HTERT RPE-1 (cell line): ENCODE results near the gene MIS18BP1.
"Not testable (repeated sequence)": the region's sequence is repeated elsewhere in the genome, so short reads cannot be mapped to it uniquely, and the experiment has no call there.

Source experiments
- in situ Hi-C: fragments of 300-500 bp; cut with MboI; formaldehyde crosslinking; loops from 4 replicates; pipeline ENCODE4 v1.14.3; 2020; ENCODE audit warnings: low sequenced_read_pairs

The MIS18BP1 gene

GRCh38 chr14:45253070-45253753 lies at the start of gene MIS18BP1:
Gene MIS18BP1 (minus strand): TSS chr14:45253202. CDS start chr14:45247286, 5,916 bp downstream.
- in situ Hi-C loops = no loop called here

GRCh38 chr14:45298423-45299117 lies 45.6 kb upstream of the MIS18BP1 start:
- in situ Hi-C loops = no loop called here

DNA sequence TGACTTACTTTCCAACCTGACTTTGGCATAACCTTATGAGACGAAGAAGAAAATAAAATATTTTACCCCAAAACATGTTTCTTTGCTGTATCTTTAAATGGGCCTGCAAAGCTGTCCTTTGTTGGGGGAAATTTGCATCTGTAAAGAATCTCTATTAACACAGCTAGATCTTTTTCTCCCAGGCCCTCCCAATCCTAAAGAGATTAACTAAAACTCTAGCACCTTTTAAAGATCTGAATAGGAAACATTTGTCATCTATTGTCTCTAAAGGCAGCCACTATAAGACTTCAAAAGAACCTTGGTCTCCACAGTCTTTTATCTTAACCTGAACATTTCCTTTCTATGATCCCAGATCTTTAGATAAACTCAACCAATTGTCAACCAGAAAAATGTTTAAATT lies 41.8 kb upstream of the MIS18BP1 start:
- in situ Hi-C loops = not testable (repeated sequence)

- in situ Hi-C loops = no loop called here
Observed at GRCh38 chr14:45290547-45290946, 37.5 kb upstream of the MIS18BP1 start.

DNA sequence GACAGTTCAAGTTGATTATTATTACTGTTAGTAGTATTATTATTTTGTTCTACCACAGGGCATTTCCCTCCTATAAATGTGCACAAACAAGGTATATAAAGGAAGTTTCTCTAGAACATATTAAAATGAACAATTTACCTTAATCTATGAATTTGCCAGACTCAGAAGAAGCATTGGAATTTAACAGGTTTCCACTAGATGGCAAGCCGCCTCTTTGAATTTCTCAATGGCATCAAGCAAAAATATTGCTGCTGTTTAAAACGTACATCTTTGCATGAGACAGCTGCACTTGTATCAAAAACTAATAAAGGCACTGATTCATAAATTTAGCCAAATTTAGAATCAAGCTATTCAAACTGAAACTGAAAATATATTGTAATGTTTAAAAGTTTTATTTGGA lies 34.6 kb upstream of the MIS18BP1 start:
- in situ Hi-C loops = no loop called here

GRCh38 chr14:45284802-45285201 lies 31.8 kb upstream of the MIS18BP1 start:
- in situ Hi-C loops = no loop called here

- in situ Hi-C loops = not testable (repeated sequence)
Observed at GRCh38 chr14:45281731-45282400, 28.9 kb upstream of the MIS18BP1 start.

GRCh38 chr14:45271858-45272537 lies 19.0 kb upstream of the MIS18BP1 start:
- in situ Hi-C loops = no loop called here

DNA sequence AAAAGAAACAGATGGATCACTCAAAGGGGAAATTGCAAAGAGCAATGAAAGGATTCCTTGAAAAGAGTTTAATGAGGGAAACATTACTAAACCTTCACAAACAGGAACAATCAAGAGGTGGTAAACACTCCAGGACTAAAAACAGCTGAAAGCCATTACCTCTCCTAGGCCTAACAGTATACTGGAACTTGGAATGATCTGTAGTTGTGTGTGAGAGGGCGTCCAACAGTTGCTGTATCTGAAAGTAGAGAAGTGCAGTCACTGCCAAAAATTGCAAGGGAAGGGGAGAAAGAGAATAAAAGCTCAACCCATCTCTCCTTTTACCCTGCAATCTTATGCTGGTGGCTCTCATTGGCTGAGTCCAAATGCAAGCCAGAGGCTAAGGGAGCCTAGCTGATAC lies 17.0 kb upstream of the MIS18BP1 start:
- in situ Hi-C loops = no loop called here

DNA sequence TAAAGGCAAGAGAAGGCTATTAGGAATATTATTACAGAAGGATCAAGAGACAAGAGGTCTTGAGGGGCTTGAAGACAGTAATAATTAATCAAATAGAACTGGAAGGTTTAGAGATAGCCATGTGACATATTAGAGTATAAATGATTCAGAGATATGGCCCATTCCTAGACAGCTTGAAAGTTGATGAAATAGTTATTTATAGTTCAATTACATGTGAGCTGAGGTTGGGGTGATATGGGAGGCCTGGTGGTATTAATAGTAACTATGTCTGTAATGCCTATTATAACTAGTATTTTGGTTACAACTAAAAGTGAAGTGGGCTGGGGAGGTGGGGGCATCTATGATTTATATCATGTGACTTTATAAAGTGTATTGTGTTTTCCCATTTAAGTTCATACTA lies 14.1 kb upstream of the MIS18BP1 start:
- in situ Hi-C loops = no loop called here

- in situ Hi-C loops = no loop called here
Observed at GRCh38 chr14:45262637-45263036, 9.6 kb upstream of the MIS18BP1 start.

DNA sequence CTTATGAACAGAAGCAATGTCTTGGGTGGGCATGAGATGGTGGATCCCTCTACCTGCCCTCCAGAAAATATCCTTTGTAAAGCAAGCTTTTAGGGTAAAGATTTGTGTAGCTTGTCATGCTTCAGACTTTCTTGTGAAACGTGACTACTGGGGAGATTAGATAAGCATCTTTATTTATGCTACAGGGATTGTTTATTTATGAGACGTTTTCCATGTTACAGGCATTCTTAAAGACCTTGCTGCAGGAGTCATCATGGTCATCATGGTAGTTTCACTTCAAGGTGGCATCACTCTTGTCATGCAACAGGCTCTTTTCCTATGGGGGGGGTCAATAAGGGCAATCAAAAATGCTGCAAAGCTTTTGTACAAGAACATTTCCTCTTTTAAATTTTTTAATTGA lies 8.2 kb upstream of the MIS18BP1 start:
- in situ Hi-C loops = no loop called here

DNA sequence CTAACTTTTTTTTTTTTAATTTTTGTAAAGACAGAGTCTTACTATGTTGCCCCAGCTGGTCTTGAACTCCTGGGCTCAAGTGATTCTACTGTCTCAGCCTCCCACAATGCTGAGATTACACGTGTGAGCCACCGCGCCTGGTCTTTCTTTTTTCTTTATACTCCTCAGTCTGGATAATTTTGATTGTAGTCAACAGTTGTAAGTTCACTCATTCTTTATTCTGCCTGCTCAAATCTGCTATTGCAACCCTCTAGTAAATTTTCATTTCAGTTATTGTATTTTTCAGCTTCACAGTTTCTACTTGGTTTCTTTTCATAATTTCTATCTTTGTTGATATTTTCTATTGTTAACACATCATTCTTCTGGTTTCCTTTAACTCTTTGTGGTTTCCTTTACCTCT lies 5.8 kb upstream of the MIS18BP1 start:
- in situ Hi-C loops = no loop called here

GRCh38 chr14:45258073-45258472 lies 5.1 kb upstream of the MIS18BP1 start:
- in situ Hi-C loops = no loop called here

- in situ Hi-C loops = no loop called here
Observed at GRCh38 chr14:45254771-45255170, 1.8 kb upstream of the MIS18BP1 start.

DNA sequence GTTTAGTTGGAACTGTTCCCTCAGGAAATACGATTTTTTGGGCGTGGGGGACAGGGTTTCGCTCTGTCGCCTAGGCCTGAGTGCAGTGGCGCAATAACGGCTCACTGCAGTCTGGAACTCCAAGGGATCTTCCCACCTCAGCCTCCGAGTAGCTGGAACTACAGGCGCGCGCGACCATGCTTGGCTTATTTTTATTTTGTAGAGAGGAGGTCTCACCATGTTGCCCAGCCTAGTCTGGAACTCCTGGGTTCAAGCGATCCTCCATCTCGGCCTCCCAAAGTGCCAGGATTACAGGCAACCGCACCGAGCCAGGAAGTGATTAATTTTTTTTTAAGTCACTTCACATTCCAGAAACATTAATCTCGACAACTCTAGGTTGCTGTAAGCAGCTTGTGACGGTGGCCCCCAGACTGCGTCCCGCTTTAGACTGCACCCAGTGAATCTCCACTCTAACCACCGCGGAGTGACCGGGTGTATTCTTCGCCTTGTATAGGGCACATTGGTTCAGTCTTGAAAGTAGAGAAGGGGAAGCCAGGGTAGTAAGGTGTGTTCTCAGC lies 830 bp upstream of the MIS18BP1 start:
- in situ Hi-C loops = no loop called here

DNA sequence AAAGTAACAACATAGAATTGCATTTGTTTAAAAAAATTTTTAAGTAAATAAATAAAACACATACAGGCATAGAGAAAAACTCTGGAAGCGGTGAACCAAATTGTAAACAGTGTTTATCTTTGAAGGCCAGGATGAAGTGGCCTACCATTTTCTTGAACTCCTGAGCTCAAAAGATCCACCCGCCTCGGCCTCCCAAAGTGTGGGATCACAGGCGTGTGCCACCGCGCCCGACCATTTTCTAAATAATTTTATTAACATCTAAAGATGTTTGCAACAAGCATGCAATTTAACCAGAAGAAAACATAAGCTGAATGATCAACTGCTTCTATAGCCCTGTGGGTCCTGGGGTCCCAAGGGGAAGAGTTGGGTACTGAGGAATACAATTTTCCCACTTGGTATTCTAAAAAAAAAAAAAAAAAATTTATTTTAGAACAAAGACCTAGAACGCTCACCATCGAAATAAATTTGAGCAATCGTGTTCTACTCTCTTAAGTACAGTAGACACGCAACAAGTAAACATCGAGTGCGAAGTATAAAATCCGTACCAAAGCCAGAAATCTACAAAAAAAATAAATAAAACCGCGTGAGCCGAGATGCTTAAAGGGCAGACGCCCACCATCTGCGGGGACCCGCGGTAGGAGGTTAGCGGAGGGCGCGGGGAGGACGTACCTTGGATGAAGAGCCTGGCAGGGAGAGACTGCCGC lies 484 bp downstream of the MIS18BP1 start:
- in situ Hi-C loops = no loop called here

DNA sequence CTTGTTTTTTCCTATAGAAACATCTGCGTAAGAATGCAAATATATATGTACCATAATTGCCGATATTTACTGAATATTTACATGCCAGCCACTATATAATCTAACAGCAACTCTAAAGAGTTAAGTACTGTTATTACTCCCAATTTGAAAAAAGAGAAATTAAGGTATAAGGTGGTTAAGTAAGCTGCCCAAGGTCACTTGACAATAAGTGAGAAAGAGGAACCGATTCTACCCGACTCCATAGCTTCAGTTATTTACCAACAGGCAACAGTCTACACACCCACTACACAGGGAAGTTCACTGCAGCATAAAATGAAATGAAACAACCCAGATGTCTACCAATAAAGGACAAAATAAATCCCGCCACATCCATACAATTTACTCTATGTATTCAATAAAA lies 1.1 kb downstream of the MIS18BP1 start:
- in situ Hi-C loops = no loop called here

DNA sequence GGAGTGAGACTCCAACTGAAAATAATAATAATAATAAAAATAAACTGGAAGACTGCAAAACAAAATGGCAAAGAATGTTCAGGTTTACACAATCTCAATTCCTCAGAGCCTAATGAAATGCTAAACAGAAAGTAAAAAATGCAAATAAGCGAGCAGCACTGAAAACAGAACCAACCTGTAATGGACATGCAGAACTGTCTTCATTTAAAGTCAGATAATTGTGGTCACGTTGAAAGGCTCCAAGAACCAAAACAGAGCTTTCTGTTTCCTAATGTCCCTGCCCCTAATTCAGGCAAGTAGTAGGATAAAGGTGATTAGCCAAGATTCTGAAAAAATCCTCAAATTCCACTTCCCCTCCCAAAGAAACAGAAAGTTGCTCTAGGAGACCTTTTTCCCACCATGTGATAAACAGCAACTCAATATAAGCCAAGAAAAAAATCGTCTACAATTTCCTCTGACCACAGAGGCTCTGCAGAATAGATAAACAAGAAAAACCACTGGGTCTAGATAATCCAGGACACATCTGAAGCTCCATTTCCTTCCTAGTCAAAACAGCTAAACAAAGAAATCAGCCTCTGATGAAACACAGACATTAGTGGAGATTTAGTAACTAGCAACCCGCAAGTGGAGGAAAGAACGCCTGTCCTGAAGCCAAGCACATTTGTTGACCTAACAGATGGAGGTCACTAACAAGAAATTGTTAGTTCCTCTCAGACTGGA lies 3.0 kb downstream of the MIS18BP1 start:
- in situ Hi-C loops = no loop called here

DNA sequence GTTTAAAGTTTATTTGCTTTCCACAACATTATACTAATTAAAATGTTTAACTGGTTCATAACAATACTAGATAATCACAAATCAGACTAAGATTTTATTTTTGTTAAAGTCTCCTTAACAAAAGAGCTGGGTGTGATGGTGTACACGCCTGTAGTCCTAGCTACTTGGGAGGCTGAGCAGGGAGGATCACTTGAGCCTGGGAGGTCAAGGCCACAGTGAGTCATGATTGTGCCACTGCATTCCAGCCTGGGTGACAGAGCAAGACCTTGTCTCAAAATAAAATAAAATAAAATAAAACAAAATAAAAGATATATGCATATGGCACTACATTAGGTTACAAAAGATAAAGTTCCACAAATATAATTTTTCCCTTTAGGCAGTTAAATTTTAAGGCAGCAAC lies 5.6 kb downstream of the MIS18BP1 start:
- in situ Hi-C loops = no loop called here
